ENCODE results near the gene PRUNE1. TPM values are rescaled to one million over a fixed set of nuclear protein-coding genes. Genes with fewer than 3 reads are reported as not detected.

Gene PRUNE1
- total and polyA plus RNA-seq, 2 donors (not counting 1 experiment from before 2014, with no cell fraction given) = 6.3 to 16.6 TPM

DNA sequence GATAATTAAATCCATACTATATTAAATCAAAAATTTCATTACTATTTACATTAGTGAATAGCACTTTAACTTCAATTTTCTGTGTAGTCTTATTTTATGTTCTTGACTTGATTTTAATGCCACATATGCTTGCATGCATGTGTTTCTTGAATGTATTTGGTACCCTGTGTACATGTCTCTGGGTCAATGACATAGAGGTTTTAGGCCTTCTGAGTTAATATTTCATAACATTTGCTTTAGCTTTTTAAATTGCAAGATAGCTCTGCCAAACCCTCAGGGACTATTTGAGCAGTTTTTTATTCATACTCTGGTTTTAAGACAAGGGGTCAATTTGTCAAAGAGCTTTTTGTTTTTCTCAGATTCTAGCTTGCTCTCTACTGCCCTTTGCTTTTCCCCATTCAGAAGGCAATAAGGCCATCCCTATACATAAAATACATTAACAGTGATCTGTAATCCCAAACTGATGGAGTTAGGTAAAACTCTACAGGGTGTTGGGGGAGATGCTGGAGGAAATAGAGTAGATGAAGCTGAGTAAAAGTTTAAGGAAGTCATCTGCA, 56.9 kb downstream of the PRUNE1 start:
- Histone ChIP-seq H3K79me2 (ENCODE audit: control insufficient read depth, insufficient read depth, low read length) (peaks cover 4% of the 10 kb centered on the region), H3K36me3 (ENCODE audit: control insufficient read depth, insufficient read depth, low read length) (peaks cover 3% of the 10 kb centered on the region)

DNA sequence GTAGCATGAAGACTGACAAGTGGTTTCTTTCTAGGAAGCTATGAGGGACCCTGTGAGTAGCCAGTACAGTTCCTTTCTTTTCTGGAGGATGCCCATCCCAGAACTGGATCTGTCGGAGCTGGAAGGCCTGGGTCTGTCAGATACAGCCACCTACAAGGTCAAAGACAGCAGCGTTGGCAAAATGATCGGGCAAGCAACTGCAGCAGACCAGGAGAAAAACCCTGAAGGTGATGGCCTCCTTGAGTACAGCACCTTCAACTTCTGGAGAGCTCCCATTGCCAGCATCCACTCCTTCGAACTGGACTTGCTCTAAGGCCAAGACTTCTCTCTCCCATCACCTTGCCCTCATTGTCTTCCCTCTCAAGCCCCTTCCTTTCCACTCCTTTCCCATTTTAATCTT, 58.9 kb downstream of the PRUNE1 start:
- TF ChIP-seq, protein P1, sequence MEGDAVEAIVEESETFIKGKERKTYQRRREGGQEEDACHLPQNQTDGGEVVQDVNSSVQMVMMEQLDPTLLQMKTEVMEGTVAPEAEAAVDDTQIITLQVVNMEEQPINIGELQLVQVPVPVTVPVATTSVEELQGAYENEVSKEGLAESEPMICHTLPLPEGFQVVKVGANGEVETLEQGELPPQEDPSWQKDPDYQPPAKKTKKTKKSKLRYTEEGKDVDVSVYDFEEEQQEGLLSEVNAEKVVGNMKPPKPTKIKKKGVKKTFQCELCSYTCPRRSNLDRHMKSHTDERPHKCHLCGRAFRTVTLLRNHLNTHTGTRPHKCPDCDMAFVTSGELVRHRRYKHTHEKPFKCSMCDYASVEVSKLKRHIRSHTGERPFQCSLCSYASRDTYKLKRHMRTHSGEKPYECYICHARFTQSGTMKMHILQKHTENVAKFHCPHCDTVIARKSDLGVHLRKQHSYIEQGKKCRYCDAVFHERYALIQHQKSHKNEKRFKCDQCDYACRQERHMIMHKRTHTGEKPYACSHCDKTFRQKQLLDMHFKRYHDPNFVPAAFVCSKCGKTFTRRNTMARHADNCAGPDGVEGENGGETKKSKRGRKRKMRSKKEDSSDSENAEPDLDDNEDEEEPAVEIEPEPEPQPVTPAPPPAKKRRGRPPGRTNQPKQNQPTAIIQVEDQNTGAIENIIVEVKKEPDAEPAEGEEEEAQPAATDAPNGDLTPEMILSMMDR (conservative IDR thresholded peaks at IDR 0.05 in 1 of 2, IDR thresholded peaks at IDR 0.05 in 1 of 2; ENCODE audit: low read depth in 1 of 2, low read length in 2 of 2) = no peak
- no peak for TF ChIP-seq EZH2 (IDR thresholded peaks at IDR 0.05; ENCODE audit: low read length, missing control alignments)
- no peak overlapping the region for H3K4me2 ChIP-seq (ENCODE audit: extremely low read depth, insufficient read depth, low read length)
- H3K9ac ChIP-seq (ENCODE audit: insufficient read depth, low read length) = no peak overlapping the region
- H3K4me1 ChIP-seq (ENCODE audit: control insufficient read depth, extremely low read depth, insufficient read depth, low read length) = peaks cover 2% of the 10 kb centered on the region
- no peak for DNase-seq (ENCODE audit: low read depth in 2 of 2)
- H4K20me1 ChIP-seq (ENCODE audit: control insufficient read depth, extremely low read depth, insufficient read depth, low read length) = no peaks in the 10 kb centered on the region
- no peak overlapping the region for H3K4me3 ChIP-seq (replicated peaks in 1 of 4; ENCODE audit: control extremely low read depth in 1 of 4, insufficient read depth in 1 of 4, low read depth in 3 of 4, low read length in 4 of 4)
- H3K27me3 ChIP-seq (ENCODE audit: control insufficient read depth, insufficient read depth, low read length) = no peaks in the 10 kb centered on the region
- no peak overlapping the region for H2AFZ ChIP-seq (ENCODE audit: low read length)
- H3K27ac ChIP-seq (ENCODE audit: insufficient read depth, low read length) = no peak overlapping the region
- peaks cover 5% of the 10 kb centered on the region for H3K79me2 ChIP-seq (ENCODE audit: control insufficient read depth, insufficient read depth, low read length)
- H3K36me3 ChIP-seq (ENCODE audit: control insufficient read depth, insufficient read depth, low read length) = peaks cover 3% of the 10 kb centered on the region
- H3K9me3 ChIP-seq (ENCODE audit: control insufficient read depth, insufficient read depth, low read depth, low read length) = no peaks in the 10 kb centered on the region

More for the DNA sequence above, 56.9 kb downstream of the PRUNE1 start:
- Histone ChIP-seq H3K9ac (ENCODE audit: insufficient read depth, low read length) (no peak overlapping the region), H3K4me3 (replicated peaks in 1 of 4; ENCODE audit: control extremely low read depth in 1 of 4, insufficient read depth in 1 of 4, low read depth in 3 of 4, low read length in 4 of 4) (no peak overlapping the region), H3K4me1 (ENCODE audit: control insufficient read depth, extremely low read depth, insufficient read depth, low read length) (peaks cover 4% of the 10 kb centered on the region), H3K9me3 (ENCODE audit: control insufficient read depth, insufficient read depth, low read depth, low read length) (no peaks in the 10 kb centered on the region), H3K4me2 (ENCODE audit: extremely low read depth, insufficient read depth, low read length) (no peak overlapping the region), H2AFZ (ENCODE audit: low read length) (no peak overlapping the region), H3K27me3 (ENCODE audit: control insufficient read depth, insufficient read depth, low read length) (no peaks in the 10 kb centered on the region), H3K27ac (ENCODE audit: insufficient read depth, low read length) (no peak overlapping the region), H4K20me1 (ENCODE audit: control insufficient read depth, extremely low read depth, insufficient read depth, low read length) (no peaks in the 10 kb centered on the region)
- TF ChIP-seq, protein P1 (conservative IDR thresholded peaks at IDR 0.05 in 1 of 2, IDR thresholded peaks at IDR 0.05 in 1 of 2; ENCODE audit: low read depth in 1 of 2, low read length in 2 of 2) = no peak
- no peak for DNase-seq (ENCODE audit: low read depth in 2 of 2)

DNA sequence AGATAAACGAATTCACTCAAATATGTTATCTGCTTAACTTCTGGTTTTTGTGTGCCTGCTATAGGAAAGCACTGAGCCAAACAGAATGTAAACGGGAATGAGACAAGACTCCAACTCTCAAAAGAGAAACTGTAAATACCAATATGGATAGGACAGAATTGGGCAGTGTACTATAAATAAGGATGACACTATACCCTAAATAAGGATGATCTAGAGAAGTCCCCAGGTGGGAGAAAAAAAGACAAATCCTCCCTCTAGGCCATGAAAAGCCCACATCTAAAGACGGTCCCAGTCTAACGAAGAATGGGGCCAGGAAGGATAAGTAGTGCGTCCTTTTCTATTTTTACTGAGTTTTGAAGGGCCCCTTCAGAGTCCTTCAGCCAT, 60.8 kb downstream of the PRUNE1 start:
- Histone ChIP-seq H3K4me1 (ENCODE audit: control insufficient read depth, extremely low read depth, insufficient read depth, low read length) (no peaks in the 10 kb centered on the region), H3K27ac (ENCODE audit: insufficient read depth, low read length) (peak overlapping the region; percentile 95), H3K27me3 (ENCODE audit: control insufficient read depth, insufficient read depth, low read length) (no peaks in the 10 kb centered on the region), H4K20me1 (ENCODE audit: control insufficient read depth, extremely low read depth, insufficient read depth, low read length) (no peaks in the 10 kb centered on the region), H3K9ac (ENCODE audit: insufficient read depth, low read length) (no peak overlapping the region), H3K9me3 (ENCODE audit: control insufficient read depth, insufficient read depth, low read depth, low read length) (no peaks in the 10 kb centered on the region), H3K79me2 (ENCODE audit: control insufficient read depth, insufficient read depth, low read length) (peaks cover 3% of the 10 kb centered on the region), H3K36me3 (ENCODE audit: control insufficient read depth, insufficient read depth, low read length) (peaks cover 3% of the 10 kb centered on the region), H2AFZ (ENCODE audit: low read length) (no peak overlapping the region), H3K4me2 (ENCODE audit: extremely low read depth, insufficient read depth, low read length) (no peak overlapping the region), H3K4me3 (replicated peaks in 1 of 4; ENCODE audit: control extremely low read depth in 1 of 4, insufficient read depth in 1 of 4, low read depth in 3 of 4, low read length in 4 of 4) (no peak overlapping the region)
- no peak for TF ChIP-seq EZH2 (IDR thresholded peaks at IDR 0.05; ENCODE audit: low read length, missing control alignments)
- TF ChIP-seq, protein P1 (conservative IDR thresholded peaks at IDR 0.05 in 1 of 2, IDR thresholded peaks at IDR 0.05 in 1 of 2; ENCODE audit: low read depth in 1 of 2, low read length in 2 of 2) = no peak
- DNase-seq (ENCODE audit: low read depth in 2 of 2) = no peak
